ENCODE results near the gene TMED9. TPM values are rescaled to one million over a fixed set of nuclear protein-coding genes. Genes with fewer than 3 reads are reported as not detected.

Gene TMED9
- total RNA-seq, 4 donors from 2014 or later: 39.6 to 65.6 (median 52.5) TPM

- Histone ChIP-seq H3K4me1 (peaks cover 0 to 21% (median 0%) of the 10 kb centered on the region in 4 donors), H3K9me3 (no peaks in the 10 kb centered on the region), H3K36me3 (peaks cover 0 to 12% (median 0%) of the 10 kb centered on the region in 3 donors), H3K27me3 (no peaks in the 10 kb centered on the region), H3K4me3 (peak overlapping the region; percentile 85 to 95 (median 89)), H3K27ac (peak overlapping the region; percentile 85 to 94 (median 86))
- TF ChIP-seq CTCF (IDR thresholded peaks at IDR 0.05): no peak
- peak in 1 of 3 donors; percentile 28 for DNase-seq
Observed at GRCh38 chr5:177600508-177601018, 8.6 kb downstream of the TMED9 start.

- Histone ChIP-seq H3K9me3 (no peaks in the 10 kb centered on the region), H3K27me3 (no peaks in the 10 kb centered on the region), H3K4me3 (peak overlapping the region in 3 of 4 donors; percentile 85 to 91 (median 87)), H3K4me1 (peaks cover 0 to 21% (median 0%) of the 10 kb centered on the region in 4 donors), H3K36me3 (peaks cover 0 to 6% (median 0%) of the 10 kb centered on the region in 3 donors), H3K27ac (peak overlapping the region in 1 of 4 donors; percentile 94)
- DNase-seq: no peak
- TF ChIP-seq POLR2A (IDR thresholded peaks at IDR 0.05) (no peak), CTCF (IDR thresholded peaks at IDR 0.05) (no peak)
Observed at GRCh38 chr5:177601126-177601525, 9.1 kb downstream of the TMED9 start.

GRCh38 chr5:177601577-177602457 lies 9.8 kb downstream of the TMED9 start:
- H3K4me3 ChIP-seq: no peak overlapping the region
- H3K4me1 ChIP-seq: peaks cover 0 to 26% (median 0%) of the 10 kb centered on the region in 4 donors
- no peak overlapping the region for H3K27ac ChIP-seq
- no peaks in the 10 kb centered on the region for H3K36me3 ChIP-seq
- TF ChIP-seq POLR2A (IDR thresholded peaks at IDR 0.05): no peak
- TF ChIP-seq CTCF (IDR thresholded peaks at IDR 0.05): peak in 1 of 6 experiments; percentile 14
- H3K9me3 ChIP-seq: no peaks in the 10 kb centered on the region
- H3K27me3 ChIP-seq: no peaks in the 10 kb centered on the region
- DNase-seq: no peak

- H3K9me3 ChIP-seq: no peaks in the 10 kb centered on the region
- no peaks in the 10 kb centered on the region for H3K27me3 ChIP-seq
- H3K36me3 ChIP-seq: no peaks in the 10 kb centered on the region
- no peak overlapping the region for H3K4me3 ChIP-seq
- DNase-seq: no peak
- peaks cover 0 to 32% (median 3%) of the 10 kb centered on the region in 4 donors for H3K4me1 ChIP-seq
- TF ChIP-seq POLR2A (IDR thresholded peaks at IDR 0.05) (no peak), CTCF (IDR thresholded peaks at IDR 0.05) (no peak)
- H3K27ac ChIP-seq: no peak overlapping the region
Observed at GRCh38 chr5:177602458-177602830, 10.4 kb downstream of the TMED9 start.

GRCh38 chr5:177603631-177604030 lies 11.6 kb downstream of the TMED9 start:
- no peak for DNase-seq
- TF ChIP-seq CTCF (IDR thresholded peaks at IDR 0.05) (no peak), POLR2A (IDR thresholded peaks at IDR 0.05) (no peak)
- Histone ChIP-seq H3K4me3 (no peak overlapping the region), H3K9me3 (no peaks in the 10 kb centered on the region), H3K36me3 (no peaks in the 10 kb centered on the region), H3K27me3 (no peaks in the 10 kb centered on the region), H3K4me1 (peaks cover 0 to 38% (median 4%) of the 10 kb centered on the region in 4 donors), H3K27ac (no peak overlapping the region)
